Naive thymus-derived CD4-positive, alpha-beta T cell (primary cell): Measurements from ENCODE around the gene RFTN2. TPM values are rescaled to one million over a fixed set of nuclear protein-coding genes. Genes with fewer than 3 reads are reported as not detected.

ENCODE experiments used
- ATAC-seq: fragments of 150-1000 bp; cut with Tn5 transposase; 2 replicates; pipeline ENCODE4 v1.10.0; 2021; ENCODE audit warnings: mild to moderate bottlenecking, moderate library complexity
- CTCF ChIA-PET: fragments of 350-600 bp; sonication (Branson Sonifier 250); formaldehyde crosslinking; loops from one replicate; lab custom pipeline; 2021; ENCODE audit warnings: antibody characterized with exemption; lab: Charles Lee
- POLR2A ChIA-PET: fragments of 350-600 bp; sonication (Branson Sonifier 250); formaldehyde crosslinking; loops from one replicate; lab custom pipeline; 2021; ENCODE audit warnings: antibody characterized with exemption, inconsistent platforms; lab: Charles Lee
- DNase-seq, 9 donors: peaks; one replicate each; pipeline versions ENCODE4 v3.0.0 to v3.0.0-alpha.2; 2020 to 2022; ENCODE audit warnings: mixed read lengths in 1 of 9
- H3K27ac ChIP-seq: one replicate; pipeline ENCODE4 v1.7.0; 2013; ENCODE audit warnings: mild to moderate bottlenecking, low read depth, low read length, moderate library complexity
- H3K27me3 ChIP-seq, 2 donors: one replicate each; pipeline ENCODE4 v1.7.0; 2013; ENCODE audit warnings: low read length in 2 of 2, mild to moderate bottlenecking in 2 of 2, moderate library complexity in 2 of 2; ENCODE audit not compliant: control insufficient read depth in 2 of 2, insufficient read depth in 2 of 2
- H3K36me3 ChIP-seq, 3 experiments: 1 replicate in 2 of 3; 2 replicates in 1 of 3; pipeline ENCODE4 v1.7.0; 2013; ENCODE audit warnings: low read length in 3 of 3, mild to moderate bottlenecking in 3 of 3, moderate library complexity in 1 of 3; ENCODE audit not compliant: insufficient read depth in 3 of 3, control insufficient read depth in 2 of 3
- H3K4me1 ChIP-seq, 2 donors: one replicate each; pipeline ENCODE4 v1.7.0; 2013; ENCODE audit warnings: low read length in 2 of 2, mild to moderate bottlenecking in 2 of 2, moderate library complexity in 1 of 2; ENCODE audit not compliant: control insufficient read depth in 2 of 2, insufficient read depth in 2 of 2
- H3K4me3 ChIP-seq: 2 replicates; pipeline ENCODE4 v1.7.0; 2013; ENCODE audit warnings: mild to moderate bottlenecking, low read length
- H3K9me3 ChIP-seq, 3 experiments: 1 replicate in 2 of 3; 2 replicates in 1 of 3; pipeline ENCODE4 v1.7.0; 2013; ENCODE audit warnings: low read length in 3 of 3; ENCODE audit not compliant: control insufficient read depth in 2 of 3
- H3K27ac Mint-ChIP-seq, 9 donors: one replicate each; pipeline ENCODE4 v1.8.0; 2020 to 2022; ENCODE audit warnings: mixed read lengths in 9 of 9, mild to moderate bottlenecking in 8 of 9, moderate library complexity in 5 of 9, inconsistent platforms in 2 of 9
- H3K27me3 Mint-ChIP-seq, 5 donors: one replicate each; pipeline ENCODE4 v1.8.0; 2021 to 2022; ENCODE audit warnings: mixed read lengths in 5 of 5, mild to moderate bottlenecking in 1 of 5
- H3K36me3 Mint-ChIP-seq, 5 donors: one replicate each; pipeline ENCODE4 v1.8.0; 2020 to 2022; ENCODE audit warnings: mixed read lengths in 5 of 5, mild to moderate bottlenecking in 3 of 5, inconsistent platforms in 1 of 5
- H3K4me1 Mint-ChIP-seq, 7 donors: one replicate each; pipeline ENCODE4 v1.8.0; 2020 to 2022; ENCODE audit warnings: mixed read lengths in 7 of 7, mild to moderate bottlenecking in 3 of 7, inconsistent platforms in 1 of 7
- H3K4me3 Mint-ChIP-seq, 10 donors: one replicate each; pipeline ENCODE4 v1.8.0; 2020 to 2022; ENCODE audit warnings: mild to moderate bottlenecking in 10 of 10, mixed read lengths in 10 of 10, moderate library complexity in 6 of 10, inconsistent platforms in 2 of 10
- H3K9me3 Mint-ChIP-seq, 11 donors: one replicate each; pipeline ENCODE4 v1.8.0; 2020 to 2022; ENCODE audit warnings: mixed read lengths in 11 of 11, mild to moderate bottlenecking in 4 of 11, inconsistent platforms in 1 of 11, moderate library complexity in 1 of 11
- intact Hi-C, 2 donors: fragments of 100-400 bp; cut with micrococcal nuclease; formaldehyde crosslinking; loops; one replicate each; pipeline ENCODE4 v1.15.1; 2023
- polyA plus RNA-seq, 2 donors: library from polyadenylated mRNA; unstranded; fragments of 300-500 nt; fragmentation: Illumina TruSeq; gene quantifications; one replicate each; pipeline ENCODE4 v1.2.3, GENCODE V29; 2021
- total RNA-seq, 6 experiments: library from RNA in 5 of 6; stranded (reverse) in 5 of 6; gene quantifications; 1 replicate in 5 of 6; 2 replicates in 1 of 6; pipeline ENCODE4 v1.2.3 and lab custom pipeline; 2021 to 2026

RFTN2 gene
- total and polyA plus RNA-seq, 7 experiments from 2014 or later: 0.12 to 0.64 (median 0.21) TPM; not detected in 4

GRCh38 chr2:197677483-197677882, 2.1 kb upstream of the RFTN2 start:
- POLR2A ChIA-PET: no interaction called here
- H3K27me3 Mint-ChIP-seq: peaks cover 8 to 26% (median 12%) of the 10 kb centered on the region in 5 donors
- Histone ChIP-seq H3K9me3 (no peaks in the 10 kb centered on the region), H3K4me3 (no peak overlapping the region), H3K27ac (no peak overlapping the region), H3K4me1 (no peaks in the 10 kb centered on the region), H3K27me3 (peaks cover 6% of the 10 kb centered on the region in 2 donors), H3K36me3 (no peaks in the 10 kb centered on the region)
- H3K4me1 Mint-ChIP-seq: no peaks in the 10 kb centered on the region
- CTCF ChIA-PET: no interaction called here
- H3K4me3 Mint-ChIP-seq: no peak overlapping the region
- ATAC-seq: no peak
- no peak overlapping the region for H3K27ac Mint-ChIP-seq
- H3K9me3 Mint-ChIP-seq: peaks cover 0 to 2% (median 0%) of the 10 kb centered on the region in 11 donors
- DNase-seq: no peak
- intact Hi-C loops: no loop called here
- peaks cover 0 to 2% (median 0%) of the 10 kb centered on the region in 5 donors for H3K36me3 Mint-ChIP-seq

GRCh38 chr2:197677056-197677455, 1.7 kb upstream of the RFTN2 start:
- ATAC-seq (no peak), DNase-seq (no peak)
- H3K4me3 ChIP-seq: no peak overlapping the region
- peaks cover 0 to 2% (median 0%) of the 10 kb centered on the region in 11 donors for H3K9me3 Mint-ChIP-seq
- no peak overlapping the region for H3K27ac ChIP-seq
- H3K4me3 Mint-ChIP-seq: no peak overlapping the region
- intact Hi-C loops: no loop called here
- peaks cover 6% of the 10 kb centered on the region in 2 donors for H3K27me3 ChIP-seq
- no peaks in the 10 kb centered on the region for H3K4me1 ChIP-seq
- peaks cover 5 to 26% (median 12%) of the 10 kb centered on the region in 5 donors for H3K27me3 Mint-ChIP-seq
- CTCF ChIA-PET: no interaction called here
- H3K27ac Mint-ChIP-seq: no peak overlapping the region
- POLR2A ChIA-PET: no interaction called here
- no peaks in the 10 kb centered on the region for H3K9me3 ChIP-seq
- peaks cover 0 to 2% (median 0%) of the 10 kb centered on the region in 5 donors for H3K36me3 Mint-ChIP-seq
- H3K4me1 Mint-ChIP-seq: no peaks in the 10 kb centered on the region
- H3K36me3 ChIP-seq: no peaks in the 10 kb centered on the region

GRCh38 chr2:197675711-197676188, 363 bp upstream of the RFTN2 start:
- Histone ChIP-seq H3K36me3 (no peaks in the 10 kb centered on the region), H3K4me1 (no peaks in the 10 kb centered on the region), H3K27me3 (peaks cover 6% of the 10 kb centered on the region in 2 donors), H3K9me3 (no peaks in the 10 kb centered on the region), H3K27ac (no peak overlapping the region), H3K4me3 (no peak overlapping the region)
- Mint-ChIP-seq H3K4me3 (no peak overlapping the region), H3K36me3 (peaks cover 0 to 2% (median 0%) of the 10 kb centered on the region in 5 donors), H3K4me1 (no peaks in the 10 kb centered on the region), H3K9me3 (peaks cover 0 to 2% (median 0%) of the 10 kb centered on the region in 11 donors), H3K27ac (no peak overlapping the region), H3K27me3 (peaks cover 9 to 33% (median 14%) of the 10 kb centered on the region in 5 donors)
- DNase-seq (no peak), ATAC-seq (no peak)
- intact Hi-C loops: no loop called here
- POLR2A ChIA-PET: no interaction called here
- CTCF ChIA-PET: no interaction called here

GRCh38 chr2:197674591-197674990, 796 bp downstream of the RFTN2 start:
- intact Hi-C loops: no loop called here
- H3K36me3 ChIP-seq: no peaks in the 10 kb centered on the region
- no peak for DNase-seq
- H3K27me3 ChIP-seq: peaks cover 6% of the 10 kb centered on the region in 2 donors
- H3K9me3 ChIP-seq: no peaks in the 10 kb centered on the region
- Mint-ChIP-seq H3K9me3 (peaks cover 0 to 4% (median 0%) of the 10 kb centered on the region in 11 donors), H3K27me3 (peaks cover 6 to 34% (median 14%) of the 10 kb centered on the region in 5 donors), H3K36me3 (peaks cover 0 to 4% (median 0%) of the 10 kb centered on the region in 5 donors), H3K27ac (no peak overlapping the region), H3K4me1 (no peaks in the 10 kb centered on the region), H3K4me3 (no peak overlapping the region)
- ATAC-seq: no peak
- POLR2A ChIA-PET: interaction anchor here (0.6 kb wide), 1 partner anchor 931 kb away, joined by 4 read pairs; no protein-coding TSS in a partner anchor
- H3K4me1 ChIP-seq: no peaks in the 10 kb centered on the region
- no peak overlapping the region for H3K4me3 ChIP-seq
- CTCF ChIA-PET: interaction anchor here (0.6 kb wide), 1 partner anchor 175 kb away, joined by 5 read pairs; the partner anchor contains the start of gene HSPD1
- no peak overlapping the region for H3K27ac ChIP-seq

GRCh38 chr2:197674060-197674459, 1.3 kb downstream of the RFTN2 start:
- Mint-ChIP-seq H3K27me3 (peaks cover 5 to 34% (median 14%) of the 10 kb centered on the region in 5 donors), H3K36me3 (peaks cover 0 to 4% (median 0%) of the 10 kb centered on the region in 5 donors), H3K9me3 (peaks cover 0 to 7% (median 0%) of the 10 kb centered on the region in 11 donors), H3K4me3 (no peak overlapping the region), H3K27ac (no peak overlapping the region), H3K4me1 (no peaks in the 10 kb centered on the region)
- H3K27ac ChIP-seq: no peak overlapping the region
- no peak overlapping the region for H3K4me3 ChIP-seq
- no peaks in the 10 kb centered on the region for H3K36me3 ChIP-seq
- ATAC-seq (no peak), DNase-seq (no peak)
- intact Hi-C loops: no loop called here
- CTCF ChIA-PET: interaction anchor here (0.6 kb wide), 1 partner anchor 175 kb away, joined by 5 read pairs; the partner anchor contains the start of gene HSPD1
- H3K4me1 ChIP-seq: no peaks in the 10 kb centered on the region
- H3K9me3 ChIP-seq: no peaks in the 10 kb centered on the region
- POLR2A ChIA-PET: interaction anchor here (0.6 kb wide), 1 partner anchor 930 kb away, joined by 4 read pairs; no protein-coding TSS in a partner anchor
- H3K27me3 ChIP-seq: peaks cover 6% of the 10 kb centered on the region in 2 donors

- DNase-seq (no peak), ATAC-seq (no peak)
- Mint-ChIP-seq H3K4me3 (no peak overlapping the region), H3K9me3 (peaks cover 0 to 10% (median 2%) of the 10 kb centered on the region in 11 donors), H3K4me1 (no peaks in the 10 kb centered on the region), H3K36me3 (peaks cover 0 to 9% (median 0%) of the 10 kb centered on the region in 5 donors), H3K27ac (no peak overlapping the region), H3K27me3 (peaks cover 5 to 33% (median 14%) of the 10 kb centered on the region in 5 donors)
- H3K27ac ChIP-seq: no peak overlapping the region
- peaks cover 6% of the 10 kb centered on the region in 2 donors for H3K27me3 ChIP-seq
- no peaks in the 10 kb centered on the region for H3K36me3 ChIP-seq
- CTCF ChIA-PET: no interaction called here
- no peak overlapping the region for H3K4me3 ChIP-seq
- POLR2A ChIA-PET: no interaction called here
- intact Hi-C loops: no loop called here
- H3K9me3 ChIP-seq: no peaks in the 10 kb centered on the region
- no peaks in the 10 kb centered on the region for H3K4me1 ChIP-seq
Observed at GRCh38 chr2:197673606-197674005, 1.8 kb downstream of the RFTN2 start.

GRCh38 chr2:197673106-197673505, 2.3 kb downstream of the RFTN2 start:
- H3K36me3 Mint-ChIP-seq: peaks cover 0 to 9% (median 0%) of the 10 kb centered on the region in 5 donors
- H3K4me1 ChIP-seq: no peaks in the 10 kb centered on the region
- no peak overlapping the region for H3K27ac ChIP-seq
- H3K4me1 Mint-ChIP-seq: no peaks in the 10 kb centered on the region
- no peaks in the 10 kb centered on the region for H3K36me3 ChIP-seq
- DNase-seq (no peak), ATAC-seq (no peak)
- POLR2A ChIA-PET: no interaction called here
- H3K27me3 ChIP-seq: peaks cover 6% of the 10 kb centered on the region in 2 donors
- intact Hi-C loops: no loop called here
- H3K4me3 Mint-ChIP-seq: no peak overlapping the region
- CTCF ChIA-PET: no interaction called here
- H3K9me3 Mint-ChIP-seq: peaks cover 0 to 10% (median 2%) of the 10 kb centered on the region in 11 donors
- no peaks in the 10 kb centered on the region for H3K9me3 ChIP-seq
- H3K27me3 Mint-ChIP-seq: peaks cover 5 to 30% (median 12%) of the 10 kb centered on the region in 5 donors
- no peak overlapping the region for H3K27ac Mint-ChIP-seq
- H3K4me3 ChIP-seq: no peak overlapping the region
